BLaER1 treated with 17β-estradiol and CSF1 and Interleukin-3, amounts not matched to agents 10 nM and 100 nM (cell line): ENCODE data around the gene DNM3.

Experiments used
- H3K27ac ChIP-seq, 11 experiments: shearing (Covaris generic); formaldehyde crosslinking; 2 replicates each; pipeline ENCODE4 v1.8.1; 2022
- H3K27me3 ChIP-seq, 11 experiments: shearing (Covaris generic); formaldehyde crosslinking; 2 replicates each; pipeline ENCODE4 v1.8.1; 2022
- H3K36me3 ChIP-seq, 11 experiments: shearing (Covaris generic); formaldehyde crosslinking; 2 replicates each; pipeline ENCODE4 v1.8.1; 2022
- H3K4me1 ChIP-seq, 10 experiments: shearing (Covaris generic); formaldehyde crosslinking; 2 replicates each; pipeline ENCODE4 v1.8.1; 2022
- H3K4me2 ChIP-seq, 11 experiments: shearing (Covaris generic); formaldehyde crosslinking; 2 replicates each; pipeline ENCODE4 v1.8.1; 2022
- H3K4me3 ChIP-seq, 10 experiments: shearing (Covaris generic); formaldehyde crosslinking; 2 replicates each; pipeline ENCODE4 v1.8.1; 2022
- H3K9ac ChIP-seq, 11 experiments: shearing (Covaris generic); formaldehyde crosslinking; 2 replicates each; pipeline ENCODE4 v1.8.1; 2022
- H3K9me3 ChIP-seq, 11 experiments: shearing (Covaris generic); formaldehyde crosslinking; replicated peaks in 1 of 11; 2 replicates each; pipeline ENCODE4 v1.8.1; 2022
- H4K20me1 ChIP-seq, 11 experiments: shearing (Covaris generic); formaldehyde crosslinking; 2 replicates each; pipeline ENCODE4 v1.8.1; 2022
- Cebpa-rat ChIP-seq, 11 experiments: shearing (Covaris generic); IDR thresholded peaks; 2 replicates each; pipeline ENCODE4 v1.8.1; 2022

DNM3 gene

DNA sequence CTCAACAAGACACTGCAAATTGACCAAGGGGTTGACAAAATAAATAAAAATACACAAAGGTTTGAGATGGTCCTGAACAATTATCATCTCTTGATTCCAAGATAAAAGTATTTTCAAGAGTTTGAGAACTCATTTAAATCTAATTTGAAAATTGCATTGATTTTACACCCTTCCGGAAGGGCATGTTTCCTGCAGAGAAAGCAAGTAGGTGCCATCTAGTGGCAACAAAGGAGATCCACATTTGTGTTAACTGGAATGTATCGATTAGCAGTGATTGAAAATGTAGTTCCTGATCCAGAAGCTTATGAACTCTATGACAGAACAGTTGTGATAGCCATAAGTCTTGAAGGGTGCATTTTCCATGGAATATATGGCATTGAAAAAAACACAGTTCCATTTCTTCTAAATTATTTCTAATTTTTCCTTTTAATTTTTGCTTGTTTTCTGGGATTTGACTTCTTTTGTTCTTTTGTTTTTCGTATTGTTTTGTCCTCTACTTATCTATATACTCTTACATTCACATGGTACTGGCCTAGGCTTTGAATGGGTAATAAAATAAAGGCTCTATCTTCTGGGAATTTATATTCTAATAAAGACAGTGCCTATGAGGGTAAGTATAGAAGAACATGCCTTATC lies 143.7 kb downstream of the DNM3 start:
- no peak overlapping the region for H3K4me2 ChIP-seq

GRCh38 chr1:171985639-171986038 lies 144.3 kb downstream of the DNM3 start:
- TF ChIP-seq Cebpa-rat (IDR thresholded peaks at IDR 0.05) = no peak

More for the DNA sequence above, 143.7 kb downstream of the DNM3 start:
- no peak overlapping the region for H3K9ac ChIP-seq
- no peaks in the 10 kb centered on the region for H3K9me3 ChIP-seq
- H3K4me3 ChIP-seq = no peak overlapping the region
- H3K4me1 ChIP-seq = no peaks in the 10 kb centered on the region
- no peaks in the 10 kb centered on the region for H3K27me3 ChIP-seq
- H3K36me3 ChIP-seq = no peaks in the 10 kb centered on the region
- no peaks in the 10 kb centered on the region for H4K20me1 ChIP-seq
- H3K27ac ChIP-seq = no peak overlapping the region
- TF ChIP-seq Cebpa-rat (IDR thresholded peaks at IDR 0.05) = no peak

GRCh38 chr1:171988243-171988885 lies 147.1 kb downstream of the DNM3 start:
- H3K9ac ChIP-seq = no peak overlapping the region
- no peak overlapping the region for H3K4me3 ChIP-seq
- H3K4me2 ChIP-seq = no peak overlapping the region
- H3K27ac ChIP-seq = no peak overlapping the region
- no peaks in the 10 kb centered on the region for H3K36me3 ChIP-seq
- no peak for TF ChIP-seq Cebpa-rat (IDR thresholded peaks at IDR 0.05)
- H4K20me1 ChIP-seq = no peaks in the 10 kb centered on the region
- no peaks in the 10 kb centered on the region for H3K27me3 ChIP-seq
- H3K4me1 ChIP-seq = no peaks in the 10 kb centered on the region
- H3K9me3 ChIP-seq = no peaks in the 10 kb centered on the region

More at GRCh38 chr1:171985639-171986038, 144.3 kb downstream of the DNM3 start:
- no peaks in the 10 kb centered on the region for H3K4me1 ChIP-seq
- H3K27ac ChIP-seq = no peak overlapping the region
- no peak overlapping the region for H3K9ac ChIP-seq
- H3K4me3 ChIP-seq = no peak overlapping the region
- no peaks in the 10 kb centered on the region for H4K20me1 ChIP-seq
- H3K9me3 ChIP-seq = no peaks in the 10 kb centered on the region
- no peaks in the 10 kb centered on the region for H3K36me3 ChIP-seq
- no peaks in the 10 kb centered on the region for H3K27me3 ChIP-seq
- H3K4me2 ChIP-seq = no peak overlapping the region

DNA sequence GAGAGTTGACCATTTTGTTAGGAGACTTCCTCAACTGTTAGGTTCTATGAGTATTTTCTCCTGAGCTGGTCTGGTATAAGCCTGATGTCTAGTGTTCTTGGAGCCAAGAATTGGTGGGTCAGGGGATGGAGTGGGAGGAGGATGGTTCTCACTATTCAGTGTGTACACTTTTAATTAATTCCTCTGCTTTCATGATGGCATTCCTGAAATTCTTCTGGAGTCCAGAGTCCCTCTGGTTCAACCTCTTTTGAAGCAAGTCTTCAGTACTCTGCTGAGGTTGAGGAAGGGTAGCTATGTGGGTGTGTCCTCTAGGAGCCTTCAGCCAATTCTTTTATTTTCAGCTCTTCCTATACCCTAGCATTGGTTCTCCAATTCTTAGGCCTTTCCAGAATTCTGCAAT lies 149.1 kb downstream of the DNM3 start:
- no peak overlapping the region for H3K9ac ChIP-seq
- H3K27me3 ChIP-seq = no peaks in the 10 kb centered on the region

DNA sequence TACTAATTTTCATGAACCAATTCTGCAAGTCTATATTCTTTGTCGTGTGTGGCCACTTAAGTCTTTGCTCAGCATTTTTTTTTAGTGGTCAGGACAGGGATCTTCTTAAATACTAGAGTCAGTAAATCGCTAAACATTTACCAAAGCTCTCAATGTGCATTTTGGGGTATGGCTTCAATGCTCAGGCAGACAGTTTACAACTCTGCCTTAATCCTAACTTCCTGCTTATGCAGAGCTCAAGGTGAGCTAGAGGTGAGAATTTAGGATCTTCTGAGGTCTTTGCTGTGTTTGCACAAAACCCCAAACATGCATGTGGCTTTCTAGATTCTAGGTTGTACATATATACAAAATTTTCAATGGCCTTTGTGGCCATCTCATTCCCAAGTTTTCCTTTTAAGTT lies 153.0 kb downstream of the DNM3 start:
- no peak overlapping the region for H3K9ac ChIP-seq

More for the DNA sequence above, 149.1 kb downstream of the DNM3 start:
- Histone ChIP-seq H4K20me1 (no peaks in the 10 kb centered on the region), H3K9me3 (no peaks in the 10 kb centered on the region), H3K27ac (no peak overlapping the region), H3K4me2 (no peak overlapping the region), H3K4me1 (no peaks in the 10 kb centered on the region), H3K4me3 (no peak overlapping the region), H3K36me3 (no peaks in the 10 kb centered on the region)
- TF ChIP-seq Cebpa-rat (IDR thresholded peaks at IDR 0.05) = no peak

GRCh38 chr1:171995573-171995972 lies 154.3 kb downstream of the DNM3 start:
- H3K4me1 ChIP-seq = no peaks in the 10 kb centered on the region
- H4K20me1 ChIP-seq = no peaks in the 10 kb centered on the region
- H3K4me3 ChIP-seq = no peak overlapping the region
- no peak overlapping the region for H3K4me2 ChIP-seq
- no peaks in the 10 kb centered on the region for H3K9me3 ChIP-seq
- H3K36me3 ChIP-seq = no peaks in the 10 kb centered on the region
- H3K27ac ChIP-seq = no peak overlapping the region
- TF ChIP-seq Cebpa-rat (IDR thresholded peaks at IDR 0.05) = no peak
- no peaks in the 10 kb centered on the region for H3K27me3 ChIP-seq
- no peak overlapping the region for H3K9ac ChIP-seq

More for the DNA sequence above, 153.0 kb downstream of the DNM3 start:
- Histone ChIP-seq H3K36me3 (no peaks in the 10 kb centered on the region), H3K4me2 (no peak overlapping the region), H3K9me3 (no peaks in the 10 kb centered on the region), H4K20me1 (no peaks in the 10 kb centered on the region), H3K4me1 (no peaks in the 10 kb centered on the region), H3K27ac (no peak overlapping the region), H3K4me3 (no peak overlapping the region), H3K27me3 (no peaks in the 10 kb centered on the region)
- TF ChIP-seq Cebpa-rat (IDR thresholded peaks at IDR 0.05) = no peak

DNA sequence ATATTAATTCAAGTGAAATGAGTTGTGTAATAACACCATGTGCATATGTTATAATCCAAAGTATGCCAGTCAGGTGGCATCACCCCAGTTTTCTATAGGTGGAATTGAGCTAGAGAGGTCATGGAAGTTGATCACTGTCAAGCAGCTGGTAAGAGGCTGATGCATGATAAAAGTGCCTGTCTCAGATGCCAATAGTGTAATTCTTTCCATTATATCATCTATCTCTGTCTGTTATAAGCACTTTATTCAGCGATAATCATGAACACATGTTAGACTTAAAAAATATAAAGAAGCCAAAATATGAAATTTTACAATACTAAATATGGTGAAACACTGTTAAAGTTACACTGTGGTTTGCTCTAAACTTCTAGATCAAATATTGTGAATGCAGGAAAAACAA lies 156.6 kb downstream of the DNM3 start:
- Histone ChIP-seq H3K9ac (no peak overlapping the region), H3K27ac (no peak overlapping the region), H3K4me3 (no peak overlapping the region), H3K4me1 (no peaks in the 10 kb centered on the region), H3K36me3 (no peaks in the 10 kb centered on the region), H4K20me1 (no peaks in the 10 kb centered on the region), H3K4me2 (no peak overlapping the region), H3K27me3 (no peaks in the 10 kb centered on the region), H3K9me3 (no peaks in the 10 kb centered on the region)
- no peak for TF ChIP-seq Cebpa-rat (IDR thresholded peaks at IDR 0.05)

DNA sequence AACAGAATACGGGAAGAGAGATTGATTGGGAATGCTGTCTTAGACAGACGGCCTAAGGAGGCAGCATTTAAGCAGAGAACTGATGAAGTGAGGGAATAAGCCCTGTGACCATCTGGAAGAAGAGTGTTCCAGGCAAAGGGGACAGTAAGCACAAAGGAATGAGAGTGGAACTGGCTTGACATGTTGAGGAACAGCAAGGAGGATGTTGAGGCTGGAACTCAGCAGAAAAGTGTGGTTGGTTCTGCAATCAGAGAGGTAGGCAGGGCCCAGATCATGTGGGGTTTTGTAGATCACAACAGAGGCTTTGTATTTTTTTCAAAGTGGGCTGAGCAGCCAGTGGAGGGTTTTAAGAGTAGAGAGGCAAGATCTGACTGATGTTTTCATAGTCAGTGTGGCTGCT lies 157.4 kb downstream of the DNM3 start:
- Histone ChIP-seq H3K9ac (no peak overlapping the region), H3K27ac (no peak overlapping the region), H4K20me1 (no peaks in the 10 kb centered on the region), H3K4me2 (no peak overlapping the region), H3K4me3 (no peak overlapping the region), H3K4me1 (peaks cover 1 to 3% (median 2%) of the 10 kb centered on the region in 10 experiments; a peak in 18 of 20 replicates), H3K27me3 (no peaks in the 10 kb centered on the region), H3K36me3 (no peaks in the 10 kb centered on the region), H3K9me3 (no peaks in the 10 kb centered on the region)
- no peak for TF ChIP-seq Cebpa-rat (IDR thresholded peaks at IDR 0.05)

- no peak overlapping the region for H3K4me3 ChIP-seq
- peaks cover 11 to 14% (median 12%) of the 10 kb centered on the region in 10 experiments for H3K4me1 ChIP-seq
- H3K27me3 ChIP-seq = no peaks in the 10 kb centered on the region
- TF ChIP-seq Cebpa-rat (IDR thresholded peaks at IDR 0.05) = no peak
- no peak overlapping the region for H3K9ac ChIP-seq
- no peaks in the 10 kb centered on the region for H4K20me1 ChIP-seq
- H3K36me3 ChIP-seq = no peaks in the 10 kb centered on the region
- no peaks in the 10 kb centered on the region for H3K9me3 ChIP-seq
- no peak overlapping the region for H3K4me2 ChIP-seq
- no peak overlapping the region for H3K27ac ChIP-seq
Measured at GRCh38 chr1:171999756-172000155, 158.5 kb downstream of the DNM3 start.

DNA sequence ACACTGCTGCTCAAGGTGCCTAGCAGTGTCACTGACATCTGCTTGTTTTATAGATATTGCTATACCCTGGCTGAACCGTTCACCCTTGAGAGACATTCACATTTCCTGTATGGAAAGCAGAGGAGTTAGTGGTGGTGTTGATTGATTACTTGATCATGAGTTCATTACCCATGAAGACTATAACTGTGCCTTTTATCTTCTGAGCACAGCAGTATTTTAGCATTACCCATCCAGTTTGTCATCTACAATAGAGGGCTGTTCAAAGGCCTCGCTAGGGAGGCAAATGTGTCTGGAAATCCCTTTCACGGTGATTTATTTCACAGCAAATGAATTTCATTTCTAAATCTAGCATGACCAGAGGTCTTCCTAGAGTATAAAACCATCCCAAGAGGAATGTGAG lies 160.0 kb downstream of the DNM3 start:
- TF ChIP-seq Cebpa-rat (IDR thresholded peaks at IDR 0.05) = no peak
- Histone ChIP-seq H3K36me3 (no peaks in the 10 kb centered on the region), H3K9me3 (no peaks in the 10 kb centered on the region), H3K27ac (no peak overlapping the region), H3K27me3 (no peaks in the 10 kb centered on the region), H3K4me3 (no peak overlapping the region), H3K4me2 (no peak overlapping the region), H3K4me1 (peaks cover 11 to 14% (median 12%) of the 10 kb centered on the region in 10 experiments), H3K9ac (no peak overlapping the region), H4K20me1 (no peaks in the 10 kb centered on the region)
